Lung (tissue), 12 donors: ENCODE data around the gene SLC25A41. TPM values are rescaled to one million over a fixed set of nuclear protein-coding genes. Genes with fewer than 3 reads are reported as not detected.

Experiments
- ATAC-seq: fragments of 200-7000 bp; cut with Tn5 transposase; one replicate; pipeline ENCODE4 v1.9.1; 2020; ENCODE audit warnings: moderate number of reproducible peaks; ENCODE audit not compliant: insufficient read depth, low FRiP score
- DNase-seq, 3 donors: peaks; one replicate each; pipeline ENCODE4 v3.0.0-alpha.2; 2013 to 2017
- H3K27ac ChIP-seq, 2 donors: one replicate each; pipeline ENCODE4 v1.5.1; 2013; ENCODE audit warnings: mild to moderate bottlenecking in 2 of 2, moderate library complexity in 2 of 2, control low read depth in 1 of 2, inconsistent platforms in 1 of 2, low read depth in 1 of 2, low read length in 1 of 2
- H3K27me3 ChIP-seq, 3 donors: one replicate each; pipeline ENCODE4 v1.5.1; 2013; ENCODE audit warnings: low read length in 2 of 3; ENCODE audit not compliant: control insufficient read depth in 3 of 3, insufficient read depth in 3 of 3
- H3K36me3 ChIP-seq, 4 donors: one replicate each; pipeline ENCODE4 v1.5.1; 2013; ENCODE audit warnings: low read length in 4 of 4, mild to moderate bottlenecking in 1 of 4, moderate library complexity in 1 of 4; ENCODE audit not compliant: control insufficient read depth in 4 of 4, insufficient read depth in 4 of 4
- H3K4me1 ChIP-seq, 5 donors: one replicate each; pipeline ENCODE4 v1.5.1; 2013; ENCODE audit warnings: low read length in 5 of 5, mild to moderate bottlenecking in 2 of 5, moderate library complexity in 1 of 5; ENCODE audit not compliant: control insufficient read depth in 5 of 5, insufficient read depth in 5 of 5
- H3K4me3 ChIP-seq: one replicate; pipeline ENCODE4 v1.5.1; 2013; ENCODE audit warnings: mild to moderate bottlenecking, control low read depth, moderate library complexity
- H3K9ac ChIP-seq, 2 donors: one replicate each; pipeline ENCODE4 v1.5.1; 2013; ENCODE audit warnings: low read length in 2 of 2, control low read depth in 1 of 2; ENCODE audit not compliant: insufficient read depth in 1 of 2
- H3K9me3 ChIP-seq, 4 donors: one replicate each; pipeline ENCODE4 v1.5.1; 2013; ENCODE audit warnings: low read length in 3 of 4, mild to moderate bottlenecking in 1 of 4, moderate library complexity in 1 of 4; ENCODE audit not compliant: control insufficient read depth in 4 of 4, insufficient read depth in 3 of 4
- WGBS, 2 donors: extraction: QIAGEN DNeasy Blood & Tissue Kit; methylation state at CpG; one replicate each; pipeline ENCODE4 v1.1.7; 2013; 5-methylcytosine and 5-hydroxymethylcytosine counted together
- polyA plus RNA-seq, 2 donors: library from polyadenylated mRNA; stranded (reverse); fragments of 200-250 nt; gene quantifications; one replicate each; pipeline ENCODE4 v1.2.1, GENCODE V29; 2013
- total RNA-seq, 2 donors: library from RNA; depleted of rRNA in 1 of 2; stranded (reverse); fragments of >200 nt in 1 of 2; gene quantifications; one replicate each; pipeline ENCODE4 v1.2.1, GENCODE V29; 2014 to 2021
- TF ChIP-seq, protein P1 (sequence below): IDR thresholded peaks from 2 replicates; pipeline ENCODE4 v1.5.1; 2012; ENCODE audit warnings: mild to moderate bottlenecking; ENCODE audit errors: control extremely low read depth, extremely low read depth
- donor health status: control.
- donor health status: control.
- donor health status: Bipolar disorder and iron deficiency.
- donor health status: healthy.
- donor health status: DM: yes; HTN: yes; CAD: no.

SLC25A41 gene
- total and polyA plus RNA-seq, 4 donors, result 0.10 to 0.43 (median 0.28) TPM; not detected in 1

- Histone ChIP-seq H3K27me3 (no peaks in the 10 kb centered on the region), H3K36me3 (peaks cover 27 to 55% (median 41%) of the 10 kb centered on the region in 4 donors), H3K27ac (no peak overlapping the region), H3K4me1 (no peaks in the 10 kb centered on the region), H3K4me3 (no peak overlapping the region), H3K9me3 (peaks cover 0 to 9% (median 3%) of the 10 kb centered on the region in 4 donors), H3K9ac (no peak overlapping the region)
- 96 to 97% methylated on average over 3 of the region's 3 CpGs for WGBS, 2 donors
- ATAC-seq (no peak), DNase-seq (no peak)
- TF ChIP-seq, protein P1, sequence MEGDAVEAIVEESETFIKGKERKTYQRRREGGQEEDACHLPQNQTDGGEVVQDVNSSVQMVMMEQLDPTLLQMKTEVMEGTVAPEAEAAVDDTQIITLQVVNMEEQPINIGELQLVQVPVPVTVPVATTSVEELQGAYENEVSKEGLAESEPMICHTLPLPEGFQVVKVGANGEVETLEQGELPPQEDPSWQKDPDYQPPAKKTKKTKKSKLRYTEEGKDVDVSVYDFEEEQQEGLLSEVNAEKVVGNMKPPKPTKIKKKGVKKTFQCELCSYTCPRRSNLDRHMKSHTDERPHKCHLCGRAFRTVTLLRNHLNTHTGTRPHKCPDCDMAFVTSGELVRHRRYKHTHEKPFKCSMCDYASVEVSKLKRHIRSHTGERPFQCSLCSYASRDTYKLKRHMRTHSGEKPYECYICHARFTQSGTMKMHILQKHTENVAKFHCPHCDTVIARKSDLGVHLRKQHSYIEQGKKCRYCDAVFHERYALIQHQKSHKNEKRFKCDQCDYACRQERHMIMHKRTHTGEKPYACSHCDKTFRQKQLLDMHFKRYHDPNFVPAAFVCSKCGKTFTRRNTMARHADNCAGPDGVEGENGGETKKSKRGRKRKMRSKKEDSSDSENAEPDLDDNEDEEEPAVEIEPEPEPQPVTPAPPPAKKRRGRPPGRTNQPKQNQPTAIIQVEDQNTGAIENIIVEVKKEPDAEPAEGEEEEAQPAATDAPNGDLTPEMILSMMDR, result no peak
Observed at GRCh38 chr19:6379744-6380143, 53.8 kb downstream of the SLC25A41 start.

DNA sequence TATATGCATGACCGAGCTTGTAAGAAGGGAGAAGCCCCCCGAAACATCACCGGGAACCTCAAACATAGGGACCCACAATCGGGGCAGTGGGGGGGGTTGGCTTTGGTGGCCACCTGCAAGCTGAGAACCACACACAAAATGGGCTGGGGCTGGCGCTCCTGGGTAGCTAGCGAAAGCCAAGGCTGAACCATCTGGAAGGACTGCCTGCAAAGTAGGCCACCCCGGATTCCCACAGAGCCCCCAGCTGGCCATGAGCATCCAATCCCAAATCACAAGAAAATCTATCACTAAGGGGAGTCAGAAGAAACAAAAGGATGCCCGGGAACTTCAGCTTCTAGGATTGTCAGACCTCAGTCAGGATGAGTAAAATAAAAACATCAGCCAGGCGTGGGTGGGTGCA, 55.1 kb downstream of the SLC25A41 start:
- TF ChIP-seq, protein P1, result no peak
- no peak overlapping the region for H3K27ac ChIP-seq
- no peak for ATAC-seq
- no peaks in the 10 kb centered on the region for H3K27me3 ChIP-seq
- no peak for DNase-seq
- no peak overlapping the region for H3K9ac ChIP-seq
- peaks cover 0 to 7% (median 4%) of the 10 kb centered on the region in 5 donors for H3K4me1 ChIP-seq
- no peak overlapping the region for H3K4me3 ChIP-seq
- 84 to 92% methylated on average over 9 of the region's 9 CpGs for WGBS, 2 donors
- peaks cover 0 to 9% (median 3%) of the 10 kb centered on the region in 4 donors for H3K9me3 ChIP-seq
- H3K36me3 ChIP-seq, result peaks cover 27 to 58% (median 38%) of the 10 kb centered on the region in 4 donors

- TF ChIP-seq, protein P1, result no peak
- DNase-seq, result no peak
Observed at GRCh38 chr19:6378041-6378440, 55.5 kb downstream of the SLC25A41 start.

DNA sequence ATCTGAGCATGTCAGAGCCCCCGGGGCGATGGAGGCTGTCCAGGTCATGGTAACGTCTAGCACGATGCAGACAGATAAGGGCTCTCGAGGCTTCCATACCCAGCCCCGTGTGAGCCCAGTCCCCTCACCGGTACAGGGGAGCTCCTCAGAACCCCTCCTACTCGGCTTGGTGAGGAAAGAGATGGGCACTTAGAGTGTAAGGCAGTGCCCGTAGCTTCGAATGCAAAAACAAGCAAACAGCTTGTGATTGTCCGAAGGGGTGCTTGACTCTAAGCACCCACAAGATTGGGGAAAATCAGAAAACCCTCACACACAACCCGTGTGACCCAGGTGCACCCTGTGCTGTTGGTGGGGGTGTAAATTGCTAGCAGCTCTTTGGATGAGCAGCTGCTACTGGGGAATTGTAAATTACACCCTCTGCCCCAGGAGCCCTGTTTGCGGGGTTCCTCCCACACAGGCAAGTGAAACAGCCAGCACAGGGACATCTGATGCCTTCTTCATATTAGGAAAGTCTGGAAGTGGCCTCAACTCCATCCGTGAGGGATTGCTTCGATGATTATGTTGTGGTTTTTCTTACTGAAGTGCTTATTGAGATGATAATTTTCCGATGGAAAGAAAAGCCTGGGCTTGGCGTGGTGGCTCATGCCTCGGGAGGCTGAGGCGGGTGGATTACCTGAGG, 56.9 kb downstream of the SLC25A41 start:
- H3K4me3 ChIP-seq, result no peak overlapping the region
- peaks cover 17 to 42% (median 30%) of the 10 kb centered on the region in 4 donors for H3K36me3 ChIP-seq
- H3K27ac ChIP-seq, result no peak overlapping the region
- ATAC-seq (no peak), DNase-seq (no peak)
- no peaks in the 10 kb centered on the region for H3K27me3 ChIP-seq
- H3K4me1 ChIP-seq, result peaks cover 0 to 12% (median 6%) of the 10 kb centered on the region in 5 donors
- peaks cover 0 to 9% (median 3%) of the 10 kb centered on the region in 4 donors for H3K9me3 ChIP-seq
- TF ChIP-seq, protein P1, result no peak
- no peak overlapping the region for H3K9ac ChIP-seq
- 79 to 89% methylated on average over 19 of the region's 19 CpGs for WGBS, 2 donors

More at GRCh38 chr19:6378041-6378440, 55.5 kb downstream of the SLC25A41 start:
- 67 to 83% methylated on average over 6 of the region's 6 CpGs for WGBS, 2 donors
- ATAC-seq, result no peak
- no peak overlapping the region for H3K9ac ChIP-seq
- H3K36me3 ChIP-seq, result peaks cover 27 to 54% (median 35%) of the 10 kb centered on the region in 4 donors
- peaks cover 0 to 9% (median 3%) of the 10 kb centered on the region in 4 donors for H3K9me3 ChIP-seq
- H3K4me3 ChIP-seq, result no peak overlapping the region
- no peak overlapping the region for H3K27ac ChIP-seq
- peaks cover 0 to 7% (median 4%) of the 10 kb centered on the region in 5 donors for H3K4me1 ChIP-seq
- no peaks in the 10 kb centered on the region for H3K27me3 ChIP-seq
